Measurements from ENCODE around the gene SSH2. TPM values are rescaled to one million over a fixed set of nuclear protein-coding genes. Genes with fewer than 3 reads are reported as not detected.

SSH2 gene
- total RNA-seq, 2 donors from 2014 or later, result 36.1 to 36.8 TPM

DNA sequence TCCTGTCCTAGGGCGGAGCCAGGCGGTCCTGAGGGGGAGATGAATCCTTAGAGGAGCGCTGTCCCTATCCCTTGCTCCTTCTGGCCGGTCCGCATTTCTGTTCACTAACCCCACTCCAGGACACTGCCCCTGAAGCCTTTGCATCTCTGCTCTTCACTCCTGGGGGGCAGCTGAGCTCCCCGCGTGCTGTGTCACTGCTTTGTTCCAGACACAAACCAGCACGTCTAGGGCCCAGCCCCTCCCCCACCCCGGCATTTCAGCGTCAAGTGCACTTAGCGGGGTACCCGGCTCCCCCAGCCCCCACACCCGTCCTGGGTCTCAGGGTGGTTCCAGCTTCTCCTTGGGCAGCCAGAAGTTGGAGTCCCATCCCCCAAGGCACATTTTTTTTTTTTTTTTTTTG, 316.2 kb downstream of the SSH2 start:
- Histone ChIP-seq H3K27ac (peak overlapping the region in 1 of 2 donors; percentile 12), H3K27me3 (no peaks in the 10 kb centered on the region), H3K9me3 (no peaks in the 10 kb centered on the region), H3K36me3 (no peaks in the 10 kb centered on the region), H3K4me3 (peak overlapping the region in 1 of 2 donors; percentile 44), H3K4me1 (peaks cover 0 to 65% of the 10 kb centered on the region in 2 donors)
- no peak for DNase-seq (ENCODE audit: low spot score)
- TF ChIP-seq, protein P1, sequence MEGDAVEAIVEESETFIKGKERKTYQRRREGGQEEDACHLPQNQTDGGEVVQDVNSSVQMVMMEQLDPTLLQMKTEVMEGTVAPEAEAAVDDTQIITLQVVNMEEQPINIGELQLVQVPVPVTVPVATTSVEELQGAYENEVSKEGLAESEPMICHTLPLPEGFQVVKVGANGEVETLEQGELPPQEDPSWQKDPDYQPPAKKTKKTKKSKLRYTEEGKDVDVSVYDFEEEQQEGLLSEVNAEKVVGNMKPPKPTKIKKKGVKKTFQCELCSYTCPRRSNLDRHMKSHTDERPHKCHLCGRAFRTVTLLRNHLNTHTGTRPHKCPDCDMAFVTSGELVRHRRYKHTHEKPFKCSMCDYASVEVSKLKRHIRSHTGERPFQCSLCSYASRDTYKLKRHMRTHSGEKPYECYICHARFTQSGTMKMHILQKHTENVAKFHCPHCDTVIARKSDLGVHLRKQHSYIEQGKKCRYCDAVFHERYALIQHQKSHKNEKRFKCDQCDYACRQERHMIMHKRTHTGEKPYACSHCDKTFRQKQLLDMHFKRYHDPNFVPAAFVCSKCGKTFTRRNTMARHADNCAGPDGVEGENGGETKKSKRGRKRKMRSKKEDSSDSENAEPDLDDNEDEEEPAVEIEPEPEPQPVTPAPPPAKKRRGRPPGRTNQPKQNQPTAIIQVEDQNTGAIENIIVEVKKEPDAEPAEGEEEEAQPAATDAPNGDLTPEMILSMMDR (IDR thresholded peaks at IDR 0.05), result no peak

DNA sequence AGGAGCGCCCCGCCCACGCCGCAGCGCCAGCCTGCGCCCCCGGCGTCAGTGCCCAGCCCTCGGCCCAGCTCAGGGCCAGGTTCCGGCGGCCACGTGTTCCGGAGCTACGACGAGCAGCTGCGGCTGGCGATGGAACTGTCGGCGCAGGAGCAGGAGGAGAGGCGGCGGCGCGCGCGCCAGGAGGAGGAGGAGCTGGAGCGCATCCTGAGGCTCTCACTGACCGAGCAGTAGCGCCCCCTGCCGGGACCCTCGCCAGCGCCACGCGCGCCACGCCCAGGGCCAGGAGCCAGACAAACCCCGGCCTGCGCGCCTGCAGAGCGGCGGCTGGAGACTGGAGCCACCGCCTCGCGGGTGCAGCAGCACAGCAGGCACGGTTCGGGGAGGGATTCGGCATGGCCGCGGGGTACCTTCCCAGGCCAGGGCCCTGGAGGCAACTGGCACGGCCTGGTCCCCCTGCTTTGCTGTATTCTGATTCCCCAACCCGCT, 316.6 kb downstream of the SSH2 start:
- H3K9me3 ChIP-seq, result no peaks in the 10 kb centered on the region
- H3K27me3 ChIP-seq, result no peaks in the 10 kb centered on the region
- TF ChIP-seq, protein P1 (IDR thresholded peaks at IDR 0.05), result peak; percentile 93 to 96
- peaks cover 0 to 60% of the 10 kb centered on the region in 2 donors for H3K4me1 ChIP-seq
- H3K36me3 ChIP-seq, result no peaks in the 10 kb centered on the region
- H3K4me3 ChIP-seq, result peak overlapping the region; percentile 16 to 44
- H3K27ac ChIP-seq, result peak overlapping the region in 1 of 2 donors; percentile 12
- peak; percentile 95 for DNase-seq (ENCODE audit: low spot score)

DNA sequence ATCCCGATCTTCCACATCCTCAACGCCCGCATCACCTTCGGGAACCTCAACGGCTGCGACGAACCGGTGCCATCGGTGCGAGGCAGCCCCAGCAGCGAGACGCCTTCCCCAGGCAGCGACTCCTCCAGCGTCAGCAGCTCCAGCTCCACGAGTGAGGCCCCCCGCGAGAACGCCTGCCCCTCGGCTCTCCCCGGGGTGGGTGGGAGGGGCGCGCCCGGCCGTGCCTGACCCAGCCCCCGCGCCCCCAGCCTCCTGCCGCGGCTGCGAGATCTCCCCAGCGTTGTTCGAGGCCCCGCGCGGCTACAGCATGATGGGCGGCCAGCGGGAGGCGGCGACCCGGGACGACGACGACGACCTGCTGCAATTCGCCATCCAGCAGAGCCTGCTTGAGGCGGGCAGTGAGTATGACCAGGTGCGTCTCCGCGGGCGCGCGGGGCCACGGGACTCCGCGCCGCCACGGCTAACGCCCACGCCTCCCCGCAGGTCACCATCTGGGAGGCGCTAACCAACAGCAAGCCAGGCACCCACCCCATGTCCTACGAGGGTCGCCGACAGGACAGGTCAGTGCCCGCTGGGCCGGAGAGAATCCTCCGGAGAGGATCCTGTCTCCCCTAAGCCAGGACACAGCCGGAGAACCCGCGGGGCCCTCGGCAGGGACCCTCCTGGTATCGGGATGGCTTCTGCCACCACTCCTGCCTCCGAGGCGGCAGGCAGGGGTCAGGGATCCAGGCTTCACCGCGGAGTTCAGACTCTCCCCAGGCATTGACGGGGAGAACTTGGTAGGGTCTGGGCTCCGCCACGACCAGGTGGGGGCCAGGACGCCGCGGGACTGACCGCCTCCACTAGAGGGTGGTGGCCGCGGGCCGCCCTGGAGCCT, 317.4 kb downstream of the SSH2 start:
- TF ChIP-seq, protein P1 (IDR thresholded peaks at IDR 0.05), result no peak
- H3K36me3 ChIP-seq, result no peaks in the 10 kb centered on the region
- H3K27ac ChIP-seq, result peak overlapping the region in 1 of 2 donors; percentile 11
- H3K4me3 ChIP-seq, result peak overlapping the region; percentile 16 to 44
- DNase-seq (ENCODE audit: low spot score), result no peak
- peaks cover 0 to 53% of the 10 kb centered on the region in 2 donors for H3K4me1 ChIP-seq
- H3K27me3 ChIP-seq, result no peaks in the 10 kb centered on the region
- H3K9me3 ChIP-seq, result no peaks in the 10 kb centered on the region

DNA sequence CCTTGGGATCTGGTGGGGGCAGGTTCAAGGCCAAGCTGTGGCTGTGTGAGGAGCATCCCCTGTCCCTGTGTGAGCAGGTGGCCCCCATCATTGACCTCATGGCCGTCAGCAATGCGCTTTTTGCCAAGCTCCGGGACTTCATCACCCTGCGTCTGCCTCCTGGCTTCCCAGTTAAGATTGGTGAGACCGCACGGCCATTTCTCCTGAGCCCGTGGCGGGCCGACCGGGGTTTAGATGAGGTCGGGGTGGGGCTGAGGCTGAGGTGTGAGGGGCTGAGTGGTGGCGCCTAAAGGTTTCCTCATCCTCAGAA, 318.0 kb downstream of the SSH2 start:
- no peak overlapping the region for H3K27ac ChIP-seq
- no peak for DNase-seq (ENCODE audit: low spot score)

DNA sequence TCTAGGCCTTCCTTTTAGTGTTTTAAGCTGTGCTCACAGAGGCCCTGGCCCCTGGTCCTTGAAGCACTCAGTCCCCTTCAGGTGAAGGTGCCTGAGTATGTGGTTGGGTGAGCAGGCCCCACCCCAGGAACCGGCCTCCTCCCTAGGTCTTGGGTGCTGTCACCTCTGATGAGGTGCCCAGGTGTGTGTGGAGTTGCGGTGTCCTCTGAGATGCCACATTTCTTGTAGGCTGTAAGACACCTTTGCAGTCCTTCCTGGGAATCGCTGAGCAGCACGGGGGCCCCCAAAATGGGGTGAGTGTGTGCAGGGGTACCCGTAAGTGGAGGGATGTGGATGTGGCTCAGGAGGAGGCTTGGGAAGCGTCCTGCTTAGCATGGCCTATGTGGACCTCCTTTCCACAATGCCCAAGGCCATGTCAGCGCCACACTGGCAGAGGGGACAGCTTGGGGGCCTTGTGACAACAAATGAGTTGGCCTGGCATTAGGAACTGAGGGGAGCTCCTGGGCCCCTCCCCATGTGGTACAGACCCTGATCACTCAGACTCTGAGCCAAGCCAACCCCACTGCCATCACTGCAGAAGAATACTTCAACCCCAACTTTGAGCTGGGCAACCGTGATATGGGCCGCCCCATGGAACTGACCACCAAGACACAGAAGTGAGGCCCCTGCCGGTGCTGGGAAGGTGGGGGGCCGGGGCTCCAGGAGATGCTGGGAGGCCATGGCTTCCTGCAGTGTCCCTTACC, 318.5 kb downstream of the SSH2 start:
- peaks cover 0 to 41% of the 10 kb centered on the region in 2 donors for H3K4me1 ChIP-seq
- no peak overlapping the region for H3K27ac ChIP-seq
- TF ChIP-seq, protein P1 (IDR thresholded peaks at IDR 0.05), result no peak
- H3K9me3 ChIP-seq, result no peaks in the 10 kb centered on the region
- no peak for DNase-seq (ENCODE audit: low spot score)
- H3K27me3 ChIP-seq, result no peaks in the 10 kb centered on the region
- H3K4me3 ChIP-seq, result no peak overlapping the region
- no peaks in the 10 kb centered on the region for H3K36me3 ChIP-seq

More for the DNA sequence above, 318.0 kb downstream of the SSH2 start:
- Histone ChIP-seq H3K27me3 (no peaks in the 10 kb centered on the region), H3K9me3 (no peaks in the 10 kb centered on the region), H3K36me3 (no peaks in the 10 kb centered on the region), H3K4me1 (peaks cover 0 to 47% of the 10 kb centered on the region in 2 donors), H3K4me3 (no peak overlapping the region)
- TF ChIP-seq, protein P1 (IDR thresholded peaks at IDR 0.05), result no peak

Data from right atrium auricular region (tissue), 2 donors.